Smooth muscle cell (in vitro differentiated cells): Measurements from ENCODE around the gene OR2A2. TPM values are rescaled to one million over a fixed set of nuclear protein-coding genes. Genes with fewer than 3 reads are reported as not detected.

Experiments
- DNase-seq: peaks from one replicate; lab custom pipeline; 2025; ENCODE audit not compliant: unreplicated experiment; lab: John Stamatoyannopoulos, UW
- H2AFZ ChIP-seq: fragments of 200-600 bp; sonication (generic); 2 replicates; pipeline ENCODE4 v1.6.0; 2016; ENCODE audit warnings: antibody characterized with exemption, low read depth, mild to moderate bottlenecking
- H3F3A ChIP-seq: fragments of 200-600 bp; sonication (generic); 2 replicates; pipeline ENCODE4 v1.6.0; 2017; ENCODE audit warnings: antibody characterized with exemption, low read depth
- H3K27ac ChIP-seq: fragments of 200-600 bp; sonication (generic); 2 replicates; pipeline ENCODE4 v1.5.1; 2016; ENCODE audit warnings: low read depth, mild to moderate bottlenecking
- H3K27me3 ChIP-seq: fragments of 200-600 bp; sonication (generic); 2 replicates; pipeline ENCODE4 v1.6.1; 2016; ENCODE audit warnings: low read depth, mild to moderate bottlenecking
- H3K36me3 ChIP-seq: fragments of 200-600 bp; sonication (generic); 2 replicates; pipeline ENCODE4 v1.5.1; 2016; ENCODE audit warnings: low read depth
- H3K4me1 ChIP-seq: fragments of 200-600 bp; sonication (generic); 2 replicates; pipeline ENCODE4 v1.5.1; 2016; ENCODE audit warnings: low read depth
- H3K4me2 ChIP-seq: fragments of 200-600 bp; sonication (generic); 2 replicates; pipeline ENCODE4 v1.6.0; 2016; ENCODE audit warnings: mild to moderate bottlenecking
- H3K4me3 ChIP-seq: fragments of 200-600 bp; sonication (generic); 2 replicates; pipeline ENCODE4 v1.5.1; 2016; ENCODE audit warnings: mild to moderate bottlenecking
- H3K79me2 ChIP-seq: fragments of 200-600 bp; sonication (generic); 2 replicates; pipeline ENCODE4 v1.6.0; 2016; ENCODE audit warnings: low read depth, mild to moderate bottlenecking
- H3K9ac ChIP-seq: fragments of 200-600 bp; sonication (generic); 2 replicates; pipeline ENCODE4 v1.6.0; 2016; ENCODE audit warnings: low read depth
- H3K9me3 ChIP-seq: fragments of 200-600 bp; sonication (generic); replicated peaks from 2 replicates; pipeline ENCODE4 v1.5.1; 2016; ENCODE audit warnings: low read depth
- H4K20me1 ChIP-seq: fragments of 200-600 bp; sonication (generic); 2 replicates; pipeline ENCODE4 v1.6.0; 2016; ENCODE audit warnings: low read depth
- WGBS: methylation state at CpG from one replicate; pipeline ENCODE4 v1.1.7; 2016; ENCODE audit warnings: low lambda C conversion rate; 5-methylcytosine and 5-hydroxymethylcytosine counted together
- polyA plus RNA-seq: library from polyadenylated mRNA; unstranded; fragments of >200 nt; fragmentation: Nextera tagmentation; extraction: Ambion mirVana; gene quantifications from 2 replicates; pipeline ENCODE4 v1.2.1, GENCODE V29; 2016
- total RNA-seq: library from RNA; depleted of rRNA; stranded (reverse); fragments of >200 nt; gene quantifications from 2 replicates; pipeline ENCODE4 v1.2.3, GENCODE V29; 2014
- TF ChIP-seq, protein P1 (sequence below): fragments of 200-600 bp; sonication (generic); IDR thresholded peaks from 2 replicates; pipeline ENCODE4 v1.5.1; 2017; ENCODE audit warnings: borderline replicate concordance, mild to moderate bottlenecking, antibody characterized with exemption; ENCODE audit not compliant: insufficient read depth, poor library complexity, severe bottlenecking

Gene OR2A2
- total and polyA plus RNA-seq, 2 experiments from 2014 or later: not detected

GRCh38 chr7:144132262-144132661 is 22.9 kb downstream of the OR2A2 start:
- 76% methylated on average over 3 of the region's 3 CpGs for WGBS
- DNase-seq: no peak
- TF ChIP-seq, protein P1, sequence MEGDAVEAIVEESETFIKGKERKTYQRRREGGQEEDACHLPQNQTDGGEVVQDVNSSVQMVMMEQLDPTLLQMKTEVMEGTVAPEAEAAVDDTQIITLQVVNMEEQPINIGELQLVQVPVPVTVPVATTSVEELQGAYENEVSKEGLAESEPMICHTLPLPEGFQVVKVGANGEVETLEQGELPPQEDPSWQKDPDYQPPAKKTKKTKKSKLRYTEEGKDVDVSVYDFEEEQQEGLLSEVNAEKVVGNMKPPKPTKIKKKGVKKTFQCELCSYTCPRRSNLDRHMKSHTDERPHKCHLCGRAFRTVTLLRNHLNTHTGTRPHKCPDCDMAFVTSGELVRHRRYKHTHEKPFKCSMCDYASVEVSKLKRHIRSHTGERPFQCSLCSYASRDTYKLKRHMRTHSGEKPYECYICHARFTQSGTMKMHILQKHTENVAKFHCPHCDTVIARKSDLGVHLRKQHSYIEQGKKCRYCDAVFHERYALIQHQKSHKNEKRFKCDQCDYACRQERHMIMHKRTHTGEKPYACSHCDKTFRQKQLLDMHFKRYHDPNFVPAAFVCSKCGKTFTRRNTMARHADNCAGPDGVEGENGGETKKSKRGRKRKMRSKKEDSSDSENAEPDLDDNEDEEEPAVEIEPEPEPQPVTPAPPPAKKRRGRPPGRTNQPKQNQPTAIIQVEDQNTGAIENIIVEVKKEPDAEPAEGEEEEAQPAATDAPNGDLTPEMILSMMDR: no peak
- Histone ChIP-seq H3F3A (no peaks in the 10 kb centered on the region), H3K4me1 (no peaks in the 10 kb centered on the region), H3K36me3 (no peaks in the 10 kb centered on the region), H3K27me3 (peaks cover 3% of the 10 kb centered on the region), H2AFZ (no peak overlapping the region), H3K9me3 (no peaks in the 10 kb centered on the region), H3K79me2 (no peaks in the 10 kb centered on the region), H3K27ac (no peak overlapping the region), H3K4me3 (no peak overlapping the region), H3K4me2 (no peak overlapping the region), H4K20me1 (no peaks in the 10 kb centered on the region), H3K9ac (no peak overlapping the region)

- no peaks in the 10 kb centered on the region for H3F3A ChIP-seq
- H3K4me3 ChIP-seq: no peak overlapping the region
- H2AFZ ChIP-seq: no peak overlapping the region
- H4K20me1 ChIP-seq: no peaks in the 10 kb centered on the region
- no peaks in the 10 kb centered on the region for H3K9me3 ChIP-seq
- H3K4me2 ChIP-seq: no peak overlapping the region
- TF ChIP-seq, protein P1: no peak
- peaks cover 3% of the 10 kb centered on the region for H3K27me3 ChIP-seq
- no peaks in the 10 kb centered on the region for H3K4me1 ChIP-seq
- 93% methylated on average over 6 of the region's 6 CpGs for WGBS
- no peak overlapping the region for H3K9ac ChIP-seq
- no peak overlapping the region for H3K27ac ChIP-seq
- no peak for DNase-seq
- no peaks in the 10 kb centered on the region for H3K36me3 ChIP-seq
- no peaks in the 10 kb centered on the region for H3K79me2 ChIP-seq
These were observed 23.9 kb downstream of the OR2A2 start for GRCh38 chr7:144133307-144133706.

DNA sequence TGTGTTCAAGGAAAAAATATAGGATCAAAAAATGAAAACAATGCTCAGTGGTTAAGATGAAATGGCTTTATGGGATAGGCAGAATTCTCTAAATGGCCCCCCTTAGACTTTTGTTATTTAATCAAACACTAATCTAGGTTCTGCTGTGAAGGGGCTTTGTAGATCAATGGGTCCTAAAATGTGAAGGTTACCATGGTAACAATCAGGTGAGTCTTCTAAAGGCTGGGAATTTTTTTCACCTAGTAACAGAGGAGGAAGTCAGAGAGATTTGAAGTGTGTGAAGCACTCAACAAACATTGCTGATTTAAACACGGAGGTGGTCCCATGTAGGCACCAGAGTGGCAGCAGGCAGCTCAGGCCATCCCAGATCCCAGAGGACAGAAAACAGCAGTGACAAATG is 24.7 kb downstream of the OR2A2 start:
- Histone ChIP-seq H3K9ac (no peak overlapping the region), H3F3A (no peaks in the 10 kb centered on the region), H4K20me1 (no peaks in the 10 kb centered on the region), H2AFZ (no peak overlapping the region), H3K4me1 (no peaks in the 10 kb centered on the region), H3K4me2 (no peak overlapping the region), H3K27me3 (peaks cover 3% of the 10 kb centered on the region), H3K36me3 (no peaks in the 10 kb centered on the region), H3K27ac (no peak overlapping the region), H3K9me3 (no peaks in the 10 kb centered on the region), H3K4me3 (no peak overlapping the region), H3K79me2 (no peaks in the 10 kb centered on the region)
- DNase-seq: no peak
- WGBS: 89% methylated on average over 1 of the region's 1 CpG
- TF ChIP-seq, protein P1: no peak

DNA sequence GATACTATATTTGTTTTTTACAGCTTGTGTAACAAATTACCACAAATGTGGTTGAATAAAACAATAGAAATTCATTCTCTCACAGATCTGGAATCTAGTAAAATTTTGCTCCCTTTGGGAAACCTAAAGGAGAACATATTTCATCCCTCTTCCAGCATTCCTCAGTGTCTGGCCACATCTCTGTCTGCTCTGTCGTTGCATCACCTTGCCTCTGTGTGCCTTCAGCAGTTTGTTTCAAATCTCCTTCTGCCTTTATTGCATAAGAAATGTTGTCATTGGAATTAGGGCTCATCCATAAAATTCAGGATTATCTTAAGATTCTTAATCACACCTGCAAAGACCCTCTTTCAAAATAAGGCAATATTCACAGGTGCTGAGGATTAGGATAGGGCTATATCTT is 28.1 kb downstream of the OR2A2 start:
- Histone ChIP-seq H3K4me1 (no peaks in the 10 kb centered on the region), H3K4me3 (no peak overlapping the region), H3K36me3 (no peaks in the 10 kb centered on the region), H4K20me1 (no peaks in the 10 kb centered on the region), H3K4me2 (no peak overlapping the region), H3K9ac (no peak overlapping the region), H3F3A (no peaks in the 10 kb centered on the region), H3K79me2 (no peaks in the 10 kb centered on the region), H3K27me3 (peaks cover 3% of the 10 kb centered on the region), H3K9me3 (no peaks in the 10 kb centered on the region), H3K27ac (no peak overlapping the region), H2AFZ (no peak overlapping the region)
- no peak for DNase-seq
- WGBS: 61% methylated on average over 1 of the region's 1 CpG
- TF ChIP-seq, protein P1: no peak
